ENCODE measurements around the gene WFIKKN1. TPM values are rescaled to one million over a fixed set of nuclear protein-coding genes. Genes with fewer than 3 reads are reported as not detected.
A peak's percentile ranks its signal among the peaks of the same experiment; 100 is the strongest.

The WFIKKN1 gene
- total and polyA plus RNA-seq, 2 of the 13 experiments (the other 11 are each of a cell fraction or from before 2014, with no cell fraction given): 1.7 to 4.9 TPM

- TF ChIP-seq BCLAF1 (IDR thresholded peaks at IDR 0.05): no peak
- TF ChIP-seq LCORL (IDR thresholded peaks at IDR 0.05): no peak
- no peak for TF ChIP-seq LCORL (CRISPR knock-in tag; IDR thresholded peaks at IDR 0.05)
- TF ChIP-seq ZBTB38 (CRISPR knock-in tag; IDR thresholded peaks at IDR 0.05): peak; percentile 75
- TF ChIP-seq ZKSCAN1 (IDR thresholded peaks at IDR 0.05; ENCODE audit: low read length): no peak
- TF ChIP-seq RFXAP (CRISPR knock-in tag; IDR thresholded peaks at IDR 0.05; ENCODE audit: borderline replicate concordance): no peak; the same call in 1 of the 2 replicates
- 0 out of 2 replicates have a peak, but pooled peaks have one; percentile 12 for TF ChIP-seq ZNF670 (CRISPR knock-in tag; IDR thresholded peaks at IDR 0.05; ENCODE audit: borderline replicate concordance)
- TF ChIP-seq FOXA1 (IDR thresholded peaks at IDR 0.05): no peak
- no peak for TF ChIP-seq FOXA1 (CRISPR knock-in tag; IDR thresholded peaks at IDR 0.05)
- TF ChIP-seq ZNF10 (CRISPR knock-in tag; IDR thresholded peaks at IDR 0.05; ENCODE audit: borderline replicate concordance, low read depth): no peak
- TF ChIP-seq ZBTB44 (CRISPR knock-in tag; IDR thresholded peaks at IDR 0.05): no peak
- TF ChIP-seq ZBTB37 (CRISPR knock-in tag; IDR thresholded peaks at IDR 0.05): no peak
- no peak for TF ChIP-seq SNRNP70 (IDR thresholded peaks at IDR 0.05; ENCODE audit: low read depth, low read length)
- TF ChIP-seq FOXP4 (CRISPR knock-in tag; IDR thresholded peaks at IDR 0.05): no peak; the same call in 1 of the 2 replicates
- TF ChIP-seq ZNF775 (CRISPR knock-in tag; IDR thresholded peaks at IDR 0.05; ENCODE audit: borderline replicate concordance): peak; percentile 27; the same call in 1 of the 2 replicates
- TF ChIP-seq ZFP36L1 (CRISPR knock-in tag; IDR thresholded peaks at IDR 0.05): peak; percentile 13; the same call in 1 of the 2 replicates
- peak; percentile 22; the same call in 1 of the 2 replicates for TF ChIP-seq SKIL (CRISPR knock-in tag; IDR thresholded peaks at IDR 0.05; ENCODE audit: borderline replicate concordance)
- no peak for TF ChIP-seq ZNF737 (CRISPR knock-in tag; IDR thresholded peaks at IDR 0.05; ENCODE audit: borderline replicate concordance)
- no peak for TF ChIP-seq TCF7L2 (IDR thresholded peaks at IDR 0.05; ENCODE audit: low read depth, low read length)
Measured at GRCh38 chr16:636206-637080, 5.7 kb downstream of the WFIKKN1 start, which contains the start of gene METTL26 (continued).
